Aorta (tissue), 5 donors: ENCODE data around the gene SOX5. TPM values are rescaled to one million over a fixed set of nuclear protein-coding genes. Genes with fewer than 3 reads are reported as not detected.

Experiments used
- ATAC-seq: fragments of 200-7000 bp; cut with Tn5 transposase; one replicate; pipeline ENCODE4 v1.9.1; 2022; ENCODE audit warnings: moderate library complexity; ENCODE audit not compliant: low FRiP score
- DNase-seq, 2 donors: peaks; one replicate each; pipeline ENCODE4 v3.0.0-alpha.2; 2020
- H3K27ac ChIP-seq, 2 donors: one replicate each; pipeline ENCODE4 v1.5.1; 2013; ENCODE audit warnings: low read length in 2 of 2, mild to moderate bottlenecking in 2 of 2, moderate library complexity in 2 of 2, control low read depth in 1 of 2, inconsistent platforms in 1 of 2, low read depth in 1 of 2
- H3K27me3 ChIP-seq, 2 donors: one replicate each; pipeline ENCODE4 v1.6.1; 2013; ENCODE audit warnings: control low read depth in 1 of 2, low read length in 1 of 2, mild to moderate bottlenecking in 1 of 2, moderate library complexity in 1 of 2; ENCODE audit not compliant: insufficient read depth in 2 of 2, control insufficient read depth in 1 of 2
- H3K36me3 ChIP-seq, 2 donors: one replicate each; pipeline ENCODE4 v1.6.1; 2013; ENCODE audit warnings: control low read depth in 1 of 2, low read length in 1 of 2, mild to moderate bottlenecking in 1 of 2; ENCODE audit not compliant: insufficient read depth in 2 of 2, control insufficient read depth in 1 of 2
- H3K4me1 ChIP-seq, 2 donors: one replicate each; pipeline ENCODE4 v1.6.1; 2013; ENCODE audit warnings: low read length in 2 of 2, control low read depth in 1 of 2, mild to moderate bottlenecking in 1 of 2, moderate library complexity in 1 of 2; ENCODE audit not compliant: insufficient read depth in 2 of 2, control insufficient read depth in 1 of 2
- H3K4me3 ChIP-seq, 2 donors: one replicate each; pipeline ENCODE4 v1.5.1; 2013; ENCODE audit warnings: low read length in 2 of 2, control low read depth in 1 of 2, mild to moderate bottlenecking in 1 of 2
- H3K9me3 ChIP-seq: one replicate; pipeline ENCODE4 v1.6.1; 2013; ENCODE audit warnings: mild to moderate bottlenecking, low read length; ENCODE audit not compliant: control insufficient read depth
- WGBS, 2 donors: extraction: QIAGEN DNeasy Blood & Tissue Kit; methylation state at CpG; one replicate each; pipeline ENCODE4 v1.1.7; 2013; 5-methylcytosine and 5-hydroxymethylcytosine counted together
- intact Hi-C, 2 donors: fragments of 100-400 bp; cut with DNase I; formaldehyde crosslinking; loops; one replicate each; pipeline versions ENCODE4 v1.14.2 to v1.15.0; 2022
- polyA plus RNA-seq, 2 donors: library from polyadenylated mRNA; stranded (reverse); fragments of 200-250 nt; gene quantifications; one replicate each; pipeline ENCODE4 v1.2.3, GENCODE V29; 2013
- total RNA-seq, 2 donors: library from RNA; stranded (reverse); fragmentation: NEBNext Ultra II Directional; extraction: Animal tissue kit (Norgen Biotek cat#: 25700); gene quantifications; one replicate each; pipeline ENCODE4 v1.2.1, GENCODE V29; 2021
- donor health status: healthy with polysubstance abuse.
- donor health status: Bipolar disorder and iron deficiency.
- donor health status: DM: no; HTN: no; CAD: no.
- donor health status: DM: no; HTN: no; CAD: no.
- donor health status: DM: yes; HTN: yes; CAD: no.

SOX5 gene
- total and polyA plus RNA-seq, 4 donors = 2.1 to 58.3 (median 29.2) TPM

- DNase-seq = no peak
- no peaks in the 10 kb centered on the region for H3K27me3 ChIP-seq
- no peak overlapping the region for H3K4me3 ChIP-seq
- H3K36me3 ChIP-seq = no peaks in the 10 kb centered on the region
- no peaks in the 10 kb centered on the region for H3K9me3 ChIP-seq
- intact Hi-C loops = no loop called here
- no peak overlapping the region for H3K27ac ChIP-seq
- H3K4me1 ChIP-seq = no peaks in the 10 kb centered on the region
- ATAC-seq = no peak
Measured at GRCh38 chr12:23699031-23699430, 250.4 kb downstream of the SOX5 start.

- Histone ChIP-seq H3K4me3 (no peak overlapping the region), H3K9me3 (no peaks in the 10 kb centered on the region), H3K27me3 (no peaks in the 10 kb centered on the region), H3K27ac (no peak overlapping the region), H3K4me1 (no peaks in the 10 kb centered on the region), H3K36me3 (no peaks in the 10 kb centered on the region)
- 97 to 100% methylated on average over 2 of the region's 2 CpGs for WGBS, 2 donors
- DNase-seq (no peak), ATAC-seq (no peak)
- intact Hi-C loops = no loop called here
Measured at GRCh38 chr12:23694920-23695319, 254.6 kb downstream of the SOX5 start.

- no peak for DNase-seq
- no peaks in the 10 kb centered on the region for H3K9me3 ChIP-seq
- H3K36me3 ChIP-seq = no peaks in the 10 kb centered on the region
- no peaks in the 10 kb centered on the region for H3K4me1 ChIP-seq
- no peak overlapping the region for H3K27ac ChIP-seq
- intact Hi-C loops = no loop called here
- H3K4me3 ChIP-seq = no peak overlapping the region
- no peak for ATAC-seq
- H3K27me3 ChIP-seq = no peaks in the 10 kb centered on the region
Measured at GRCh38 chr12:23694307-23694706, 255.2 kb downstream of the SOX5 start.

- DNase-seq (no peak), ATAC-seq (no peak)
- no peak overlapping the region for H3K27ac ChIP-seq
- no peak overlapping the region for H3K4me3 ChIP-seq
- H3K36me3 ChIP-seq = no peaks in the 10 kb centered on the region
- no peaks in the 10 kb centered on the region for H3K27me3 ChIP-seq
- H3K9me3 ChIP-seq = no peaks in the 10 kb centered on the region
- WGBS, 2 donors = 89 to 93% methylated on average over 1 of the region's 1 CpG
- intact Hi-C loops = no loop called here
- H3K4me1 ChIP-seq = no peaks in the 10 kb centered on the region
Measured at GRCh38 chr12:23687947-23688346, 261.5 kb downstream of the SOX5 start.

GRCh38 chr12:23686095-23686494, 263.4 kb downstream of the SOX5 start:
- ATAC-seq (no peak), DNase-seq (no peak)
- Histone ChIP-seq H3K36me3 (no peaks in the 10 kb centered on the region), H3K27me3 (no peaks in the 10 kb centered on the region), H3K4me1 (no peaks in the 10 kb centered on the region), H3K27ac (no peak overlapping the region), H3K4me3 (no peak overlapping the region), H3K9me3 (no peaks in the 10 kb centered on the region)
- intact Hi-C loops = no loop called here

GRCh38 chr12:23684121-23684520, 265.3 kb downstream of the SOX5 start:
- Histone ChIP-seq H3K36me3 (no peaks in the 10 kb centered on the region), H3K9me3 (no peaks in the 10 kb centered on the region), H3K4me1 (no peaks in the 10 kb centered on the region), H3K4me3 (no peak overlapping the region), H3K27ac (no peak overlapping the region), H3K27me3 (no peaks in the 10 kb centered on the region)
- intact Hi-C loops = no loop called here
- DNase-seq = no peak
- WGBS, 2 donors = 83 to 85% methylated on average over 1 of the region's 1 CpG
- no peak for ATAC-seq

GRCh38 chr12:23681237-23681636, 268.2 kb downstream of the SOX5 start:
- intact Hi-C loops = no loop called here
- H3K27me3 ChIP-seq = no peaks in the 10 kb centered on the region
- H3K36me3 ChIP-seq = no peaks in the 10 kb centered on the region
- H3K9me3 ChIP-seq = no peaks in the 10 kb centered on the region
- H3K4me3 ChIP-seq = no peak overlapping the region
- no peak for ATAC-seq
- H3K4me1 ChIP-seq = no peaks in the 10 kb centered on the region
- no peak overlapping the region for H3K27ac ChIP-seq
- no peak for DNase-seq

- 95 to 96% methylated on average over 7 of the region's 7 CpGs for WGBS, 2 donors
- H3K36me3 ChIP-seq = no peaks in the 10 kb centered on the region
Measured at GRCh38 chr12:23674064-23674463, 275.4 kb downstream of the SOX5 start.

GRCh38 chr12:23671881-23672280, 277.6 kb downstream of the SOX5 start:
- 44 to 49% methylated on average over 3 of the region's 3 CpGs for WGBS, 2 donors
- Histone ChIP-seq H3K4me1 (peaks cover 0 to 1% of the 10 kb centered on the region in 2 donors), H3K27me3 (no peaks in the 10 kb centered on the region), H3K9me3 (no peaks in the 10 kb centered on the region), H3K4me3 (no peak overlapping the region), H3K27ac (no peak overlapping the region), H3K36me3 (no peaks in the 10 kb centered on the region)
- intact Hi-C loops = no loop called here
- DNase-seq (no peak), ATAC-seq (no peak)

More at GRCh38 chr12:23674064-23674463, 275.4 kb downstream of the SOX5 start:
- H3K27ac ChIP-seq = no peak overlapping the region
- H3K27me3 ChIP-seq = no peaks in the 10 kb centered on the region
- no peaks in the 10 kb centered on the region for H3K9me3 ChIP-seq
- no peak for ATAC-seq
- peaks cover 0 to 1% of the 10 kb centered on the region in 2 donors for H3K4me1 ChIP-seq
- H3K4me3 ChIP-seq = no peak overlapping the region
- no peak for DNase-seq
- intact Hi-C loops = no loop called here
